HG03175 (cell line): ENCODE measurements around the gene PLCG1.

Experiments
- ATAC-seq: cut with Tn5 transposase; IDR thresholded peaks from one replicate; pipeline ENCODE4 v1.9.1; 2021; ENCODE audit warnings: mild to moderate bottlenecking, moderate library complexity; ENCODE audit not compliant: unreplicated experiment

The PLCG1 gene

DNA sequence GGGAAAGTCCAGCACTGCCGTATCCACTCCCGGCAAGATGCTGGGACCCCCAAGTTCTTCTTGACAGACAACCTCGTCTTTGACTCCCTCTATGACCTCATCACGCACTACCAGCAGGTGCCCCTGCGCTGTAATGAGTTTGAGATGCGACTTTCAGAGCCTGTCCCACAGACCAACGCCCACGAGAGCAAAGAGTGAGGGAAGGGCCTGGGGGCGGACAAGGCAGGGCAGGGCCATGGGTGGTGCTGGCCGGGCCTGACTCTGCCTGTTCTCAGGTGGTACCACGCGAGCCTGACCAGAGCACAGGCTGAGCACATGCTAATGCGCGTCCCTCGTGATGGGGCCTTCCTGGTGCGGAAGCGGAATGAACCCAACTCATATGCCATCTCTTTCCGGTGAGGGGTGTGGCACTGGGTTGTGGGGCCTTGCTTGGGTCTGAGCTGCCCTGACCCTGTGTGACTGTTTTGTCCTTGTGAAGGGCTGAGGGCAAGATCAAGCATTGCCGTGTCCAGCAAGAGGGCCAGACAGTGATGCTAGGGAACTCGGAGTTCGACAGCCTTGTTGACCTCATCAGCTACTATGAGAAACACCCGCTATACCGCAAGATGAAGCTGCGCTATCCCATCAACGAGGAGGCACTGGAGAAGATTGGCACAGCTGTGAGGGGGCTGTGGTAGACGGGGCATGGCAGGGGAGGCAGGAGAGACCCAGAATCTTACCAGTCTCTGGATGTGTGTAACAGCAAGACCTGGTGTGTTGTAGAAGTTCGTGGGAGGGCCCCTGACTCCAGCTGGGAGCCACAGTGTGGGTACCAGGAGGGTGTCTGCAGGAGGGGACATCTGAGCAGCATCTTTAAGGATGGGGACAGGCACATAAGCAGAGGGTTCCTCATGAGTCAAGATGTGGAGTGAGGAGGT, 29.1 kb downstream of the PLCG1 start:
- ATAC-seq, result no peak

DNA sequence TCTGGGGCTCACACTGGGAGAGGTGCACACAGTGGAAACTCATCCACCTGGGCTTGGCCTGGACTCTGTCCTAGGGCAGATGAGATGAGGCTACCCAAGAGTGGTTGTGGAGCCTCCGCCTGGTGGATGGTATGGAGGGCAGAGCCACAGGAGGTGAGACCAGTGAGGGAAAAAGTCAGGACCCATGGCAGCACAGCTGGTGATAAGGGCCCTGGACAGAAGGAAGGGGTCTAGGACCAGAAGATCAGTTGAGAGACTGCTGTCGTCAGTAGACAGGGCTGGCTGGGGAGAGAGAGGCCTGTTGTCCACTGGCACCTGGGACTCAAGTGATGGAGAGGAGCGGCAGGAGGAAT, 29.8 kb downstream of the PLCG1 start:
- no peak for ATAC-seq

DNA sequence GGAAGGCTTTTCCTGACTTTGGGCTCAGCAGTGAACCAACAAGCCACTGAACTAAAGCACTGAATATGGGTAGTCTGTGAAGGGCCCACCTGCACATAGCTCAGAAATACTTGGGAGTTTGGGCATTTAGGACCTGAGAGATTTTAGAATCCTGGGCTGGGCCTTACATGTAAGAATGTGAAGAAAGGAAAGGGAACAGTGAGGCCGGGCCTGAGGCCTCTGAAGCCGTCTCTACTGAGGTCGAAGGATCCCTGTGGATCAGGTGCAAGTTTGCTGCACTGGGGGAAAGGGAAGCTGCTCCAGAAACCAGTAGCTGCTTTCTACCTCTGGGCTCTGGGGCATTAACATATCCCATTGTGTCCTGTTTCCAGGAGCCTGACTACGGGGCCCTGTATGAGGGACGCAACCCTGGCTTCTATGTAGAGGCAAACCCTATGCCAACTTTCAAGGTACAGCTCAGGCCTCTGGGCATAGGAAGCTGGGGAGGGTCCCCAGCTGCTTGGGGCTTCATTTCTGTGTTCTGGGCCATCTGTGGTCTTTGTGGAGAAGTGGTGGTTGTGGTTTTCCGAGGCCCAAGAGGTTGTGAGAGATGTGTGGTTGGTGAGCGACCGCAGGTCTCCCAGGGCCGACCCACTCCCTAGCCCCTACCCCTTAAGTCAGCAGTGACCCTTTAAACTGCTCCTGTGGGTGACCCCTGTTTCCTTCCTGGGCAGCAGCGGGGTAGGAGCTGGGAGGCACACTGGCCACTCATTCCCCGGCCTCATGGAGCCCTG, 30.3 kb downstream of the PLCG1 start:
- no peak for ATAC-seq

GRCh38 chr20:41168281-41169161, 31.2 kb downstream of the PLCG1 start:
- ATAC-seq, result no peak

GRCh38 chr20:41169162-41169690, 31.9 kb downstream of the PLCG1 start:
- ATAC-seq, result no peak

- ATAC-seq, result no peak
Measured at GRCh38 chr20:41169791-41170351, 32.5 kb downstream of the PLCG1 start.

- no peak for ATAC-seq
Measured at GRCh38 chr20:41170386-41171105, 33.2 kb downstream of the PLCG1 start.

GRCh38 chr20:41171736-41172295, 34.5 kb downstream of the PLCG1 start:
- no peak for ATAC-seq

DNA sequence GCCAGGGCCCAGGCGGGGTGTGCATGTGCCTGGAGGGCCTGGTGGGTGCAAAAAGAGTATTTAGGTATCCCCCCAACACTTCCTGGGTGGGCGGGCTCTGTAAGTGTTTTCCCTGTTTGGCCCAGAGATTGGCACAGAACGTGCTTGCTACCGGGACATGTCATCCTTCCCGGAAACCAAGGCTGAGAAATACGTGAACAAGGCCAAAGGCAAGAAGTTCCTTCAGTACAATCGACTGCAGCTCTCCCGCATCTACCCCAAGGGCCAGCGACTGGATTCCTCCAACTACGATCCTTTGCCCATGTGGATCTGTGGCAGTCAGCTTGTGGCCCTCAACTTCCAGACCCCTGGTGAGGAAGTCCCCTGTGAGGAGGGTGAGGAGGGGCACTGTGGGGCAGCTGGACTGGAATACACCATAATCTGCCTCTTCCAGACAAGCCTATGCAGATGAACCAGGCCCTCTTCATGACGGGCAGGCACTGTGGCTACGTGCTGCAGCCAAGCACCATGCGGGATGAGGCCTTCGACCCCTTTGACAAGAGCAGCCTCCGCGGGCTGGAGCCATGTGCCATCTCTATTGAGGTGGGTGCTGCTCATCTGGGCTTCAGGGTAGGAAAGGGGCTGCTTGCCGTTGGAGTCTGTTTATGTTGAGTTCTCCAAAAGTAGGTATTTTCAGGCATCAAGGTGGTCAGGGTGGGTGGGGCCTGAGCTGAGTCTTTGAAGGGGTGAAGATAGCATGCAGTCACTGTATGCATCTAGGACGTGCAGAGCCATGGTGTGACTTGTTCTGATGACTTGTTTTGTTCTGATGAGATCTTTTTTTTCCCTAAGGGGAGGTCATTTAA, 35.2 kb downstream of the PLCG1 start:
- no peak for ATAC-seq

DNA sequence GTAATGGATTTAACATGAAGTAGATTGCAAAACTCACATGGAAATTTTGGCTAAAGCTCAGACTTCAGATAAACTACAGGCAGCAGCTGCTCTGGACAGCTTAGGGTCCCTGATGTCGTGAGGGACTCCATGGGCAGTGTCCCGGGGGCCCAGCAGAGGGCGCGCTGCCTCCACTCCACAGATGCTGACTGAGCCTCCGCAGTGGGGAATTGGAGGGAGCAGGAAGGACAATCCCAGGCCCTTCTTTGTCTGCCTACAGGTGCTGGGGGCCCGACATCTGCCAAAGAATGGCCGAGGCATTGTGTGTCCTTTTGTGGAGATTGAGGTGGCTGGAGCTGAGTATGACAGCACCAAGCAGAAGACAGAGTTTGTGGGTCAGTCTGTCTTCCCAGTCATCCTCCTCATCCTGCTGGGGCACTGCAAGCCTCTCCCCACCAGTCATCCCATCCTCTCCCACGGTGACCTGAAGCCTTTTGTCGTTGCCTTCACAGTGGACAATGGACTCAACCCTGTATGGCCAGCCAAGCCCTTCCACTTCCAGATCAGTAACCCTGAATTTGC, 35.9 kb downstream of the PLCG1 start:
- no peak for ATAC-seq

GRCh38 chr20:41173791-41174341, 36.5 kb downstream of the PLCG1 start:
- no peak for ATAC-seq

GRCh38 chr20:41174373-41174772, 37.0 kb downstream of the PLCG1 start:
- ATAC-seq, result no peak

DNA sequence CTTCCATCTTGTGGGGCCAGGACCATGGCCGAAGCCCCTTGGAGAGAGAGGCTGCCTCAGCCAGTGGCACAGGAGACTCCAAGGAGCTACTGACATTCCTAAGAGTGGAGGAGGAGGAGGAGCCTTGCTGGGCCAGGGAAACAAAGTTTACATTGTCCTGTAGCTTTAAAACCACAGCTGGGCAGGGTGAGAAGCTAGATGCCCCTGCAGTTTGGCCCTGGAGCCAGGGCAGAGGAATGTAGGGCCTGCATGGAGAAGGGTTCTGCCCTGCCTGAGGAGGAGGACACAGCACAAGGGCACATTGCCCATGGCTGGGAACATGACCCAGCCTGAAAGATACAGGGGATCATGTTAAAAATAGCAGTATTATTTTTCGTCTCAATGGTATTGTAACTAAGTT, 37.4 kb downstream of the PLCG1 start:
- no peak for ATAC-seq

DNA sequence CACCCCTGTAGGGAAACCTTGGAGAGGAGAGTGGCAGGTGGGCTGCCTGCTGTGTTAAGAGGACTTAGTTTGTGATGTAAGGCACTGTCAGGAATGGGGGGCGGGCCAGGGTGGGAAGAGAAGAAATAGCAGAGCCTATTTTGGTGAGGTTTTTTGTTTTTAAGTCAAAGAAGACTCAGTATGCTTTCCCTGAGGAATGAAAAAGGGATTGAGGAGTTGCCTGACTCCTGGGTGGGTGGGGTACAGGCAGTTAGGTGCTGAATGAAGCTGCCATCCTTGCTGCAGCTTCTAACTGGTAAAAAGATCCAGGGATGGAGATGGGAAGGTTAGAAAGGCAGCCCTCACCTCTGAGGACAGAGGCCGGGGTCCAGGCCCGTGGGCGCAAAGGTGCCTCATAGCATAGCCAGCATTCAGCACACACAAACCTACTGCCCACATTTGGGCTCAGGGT, 37.9 kb downstream of the PLCG1 start:
- ATAC-seq, result no peak

GRCh38 chr20:41175727-41176330, 38.5 kb downstream of the PLCG1 start:
- ATAC-seq, result no peak

- ATAC-seq, result no peak
Measured at GRCh38 chr20:41176711-41177552, 39.6 kb downstream of the PLCG1 start.

DNA sequence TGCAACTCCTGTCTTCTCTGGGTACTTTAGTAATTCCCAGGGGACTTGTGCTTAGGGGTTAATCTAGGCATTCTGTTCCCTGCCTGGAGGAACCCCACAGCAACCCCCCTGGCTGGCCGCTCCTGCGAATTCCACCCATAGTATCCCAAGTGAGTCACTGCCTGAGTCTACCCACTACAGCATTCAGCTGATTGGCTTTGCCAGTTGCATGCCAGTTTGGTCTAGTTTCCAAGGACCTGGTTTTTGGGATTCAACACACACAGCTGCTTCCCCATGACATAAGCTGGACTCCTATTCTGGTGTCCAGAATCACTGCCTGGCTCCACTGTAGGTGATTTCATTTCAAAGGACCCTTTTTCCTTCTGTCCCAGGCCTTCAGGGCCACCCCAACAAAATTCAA, 40.3 kb downstream of the PLCG1 start:
- no peak for ATAC-seq
